ENCODE data around the gene MRPL40.

MRPL40 gene

DNA sequence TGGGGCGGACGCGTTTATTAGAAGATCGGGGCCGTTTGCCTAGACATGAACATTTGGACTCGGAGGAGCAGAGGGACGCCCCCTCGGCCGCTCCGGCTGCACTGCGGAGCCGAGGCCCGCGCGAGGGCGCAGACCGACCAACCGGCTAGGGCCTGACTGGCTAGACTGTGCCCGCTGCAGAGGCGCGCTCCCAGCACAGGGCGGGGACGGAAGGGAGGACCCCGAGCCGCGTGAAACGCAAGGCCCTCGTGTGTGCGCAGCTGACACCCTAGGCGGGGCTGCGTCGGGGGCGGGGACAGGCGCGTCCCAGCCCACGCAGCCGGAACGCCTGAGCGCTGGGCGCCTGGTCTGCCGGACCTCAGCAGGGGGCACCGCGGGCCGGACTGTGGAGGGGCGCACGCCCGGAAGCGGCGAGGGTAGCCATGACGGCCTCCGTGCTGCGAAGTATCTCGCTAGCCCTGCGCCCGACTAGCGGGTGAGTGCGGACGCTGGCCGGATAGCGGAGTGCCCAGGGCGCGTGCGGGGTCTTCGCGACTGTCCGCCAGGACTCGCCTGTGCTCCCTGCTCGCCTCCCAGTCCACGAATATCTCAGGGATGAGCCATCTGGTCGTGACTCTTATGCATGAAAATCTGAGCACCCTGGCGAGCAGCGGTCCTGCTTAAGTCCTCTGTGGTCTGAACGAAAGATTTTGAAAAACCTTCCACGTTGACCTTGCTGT, at the start of gene MRPL40:
MRPL40 (plus strand) TSS at position 413 of the 719 bp plus-strand sequence; CDS start at position 423, 10 bp downstream.
- peak; percentile 90 for DNase-seq

DNA sequence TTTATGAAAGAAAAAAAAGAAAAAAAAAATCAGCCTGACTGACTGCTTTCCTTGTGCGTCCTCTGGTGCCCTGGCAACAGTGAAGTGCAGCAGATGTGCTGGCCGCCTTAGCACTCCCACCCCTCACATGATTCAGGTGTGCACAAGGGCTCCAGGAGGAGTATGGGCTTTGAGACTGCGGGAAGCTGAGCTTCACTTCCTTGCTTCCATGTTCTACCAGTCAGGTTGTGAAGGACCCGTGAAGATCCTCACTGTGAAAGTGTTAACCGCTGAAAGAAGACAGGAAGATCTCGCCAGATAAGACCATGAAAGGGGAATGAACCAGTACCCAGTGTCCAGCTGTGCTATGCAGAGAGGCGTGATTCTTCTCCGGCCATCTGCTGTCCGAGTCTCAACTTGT, 49.1 kb upstream of the MRPL40 start:
- DNase-seq = no peak

DNA sequence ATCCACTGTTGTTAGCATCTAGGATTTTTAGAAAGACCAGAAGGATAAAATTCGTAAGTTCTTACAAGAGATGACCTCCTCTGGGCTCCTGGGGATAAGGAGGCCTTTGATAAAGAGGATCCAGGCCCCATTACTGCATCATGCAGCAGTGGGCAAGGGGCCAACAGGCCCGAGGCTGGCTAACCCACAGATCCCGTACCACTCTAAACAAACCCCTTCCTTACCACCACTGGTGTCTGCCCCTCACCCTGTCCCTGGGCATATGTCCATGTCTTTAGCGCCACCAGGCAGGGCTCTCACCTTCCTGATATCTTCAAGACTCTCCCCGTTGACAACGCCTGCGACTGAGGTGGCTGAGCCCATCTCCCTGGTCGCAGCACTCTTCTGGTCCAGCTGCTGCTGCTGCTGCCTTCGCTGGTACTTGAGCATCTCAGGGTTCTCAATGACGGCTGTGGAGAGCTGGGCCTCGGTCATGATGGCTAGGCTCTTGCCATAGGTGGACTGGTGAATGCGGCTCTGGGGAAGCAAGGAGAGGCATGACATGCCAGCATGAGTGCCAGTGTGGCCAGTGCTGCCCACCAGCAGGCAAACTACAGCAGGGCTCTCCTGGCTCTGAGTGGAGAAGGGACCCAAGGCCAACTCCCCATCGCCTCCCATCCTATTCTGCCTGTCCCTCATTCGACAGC, 47.0 kb upstream of the MRPL40 start:
- no peak for DNase-seq

DNA sequence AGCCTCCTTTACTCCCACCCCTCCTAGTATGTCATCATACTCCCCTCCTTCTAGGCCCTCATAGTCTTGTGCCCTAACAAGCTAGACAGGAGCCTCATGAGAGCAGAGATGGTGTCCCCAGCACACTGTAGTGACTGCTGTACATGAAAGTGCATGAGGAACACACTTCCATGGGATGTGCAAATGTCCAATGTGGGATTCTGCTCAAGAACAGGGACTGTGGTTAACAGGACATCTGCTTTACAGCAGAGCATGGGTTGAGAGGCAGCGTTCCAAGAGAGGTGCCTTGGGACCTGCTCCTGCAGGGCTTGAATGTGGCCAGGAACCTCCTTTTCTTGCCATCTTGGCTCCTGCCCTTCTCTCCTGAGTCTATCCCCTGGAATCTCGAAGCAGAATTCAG, 46.1 kb upstream of the MRPL40 start:
- DNase-seq = no peak

DNA sequence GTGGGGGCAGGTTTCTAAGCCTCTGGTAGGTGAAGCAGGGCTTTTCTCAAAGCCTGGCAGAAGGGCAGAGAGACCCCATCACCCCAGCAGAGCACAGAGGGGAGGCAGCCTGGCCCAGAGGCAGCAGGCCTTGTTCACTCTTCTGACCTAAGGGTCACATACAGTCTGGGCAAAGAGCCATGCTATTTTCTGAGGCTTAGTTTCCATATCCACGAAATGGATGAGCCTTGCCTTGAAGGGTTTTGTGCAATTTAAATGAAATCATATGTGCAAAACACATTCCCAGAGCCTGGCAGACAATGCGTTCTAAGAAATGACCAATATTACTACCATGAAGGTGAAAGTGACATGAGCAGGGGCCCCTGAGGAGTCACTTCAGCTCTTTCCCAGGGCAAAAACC, 45.3 kb upstream of the MRPL40 start:
- no peak for DNase-seq

DNA sequence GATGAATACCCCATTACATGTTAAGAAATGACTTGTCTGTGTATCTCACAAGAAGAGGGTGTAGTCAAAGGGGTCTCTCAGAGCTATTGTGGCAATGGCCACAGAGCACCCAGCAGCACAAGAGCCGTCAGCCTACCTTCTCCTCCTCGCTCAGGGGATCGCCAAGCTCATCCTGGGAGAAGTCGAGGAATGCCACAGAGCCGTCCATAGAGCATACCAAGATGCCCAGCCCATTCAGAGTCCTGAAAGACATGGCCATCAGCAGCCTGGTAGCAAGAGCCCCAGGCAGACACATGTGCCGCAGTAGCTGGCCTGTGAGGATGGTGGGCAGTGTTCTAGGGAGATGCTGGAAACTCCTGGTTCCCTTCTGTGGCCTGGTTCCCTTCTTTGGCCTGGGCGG, 44.8 kb upstream of the MRPL40 start:
- no peak for DNase-seq

DNA sequence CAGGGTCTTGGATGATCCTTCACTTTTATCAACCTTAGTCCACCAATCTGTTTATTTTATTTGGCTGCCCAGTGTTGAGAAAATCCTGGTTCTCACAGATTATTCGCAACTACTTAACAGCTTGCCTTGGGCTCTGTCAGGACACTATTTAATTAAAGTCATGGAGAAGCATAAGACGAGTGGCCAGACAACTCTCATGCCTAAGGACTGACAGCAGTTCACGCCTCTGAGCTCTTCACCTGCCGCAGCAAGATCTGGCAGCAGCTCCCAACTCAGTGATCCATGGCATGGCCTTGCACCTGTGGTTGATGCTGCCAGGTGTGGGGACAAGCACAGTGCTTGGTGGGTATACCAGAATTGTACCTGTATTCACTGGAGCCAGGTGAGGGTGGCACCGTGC, 38.6 kb upstream of the MRPL40 start:
- DNase-seq = no peak

DNA sequence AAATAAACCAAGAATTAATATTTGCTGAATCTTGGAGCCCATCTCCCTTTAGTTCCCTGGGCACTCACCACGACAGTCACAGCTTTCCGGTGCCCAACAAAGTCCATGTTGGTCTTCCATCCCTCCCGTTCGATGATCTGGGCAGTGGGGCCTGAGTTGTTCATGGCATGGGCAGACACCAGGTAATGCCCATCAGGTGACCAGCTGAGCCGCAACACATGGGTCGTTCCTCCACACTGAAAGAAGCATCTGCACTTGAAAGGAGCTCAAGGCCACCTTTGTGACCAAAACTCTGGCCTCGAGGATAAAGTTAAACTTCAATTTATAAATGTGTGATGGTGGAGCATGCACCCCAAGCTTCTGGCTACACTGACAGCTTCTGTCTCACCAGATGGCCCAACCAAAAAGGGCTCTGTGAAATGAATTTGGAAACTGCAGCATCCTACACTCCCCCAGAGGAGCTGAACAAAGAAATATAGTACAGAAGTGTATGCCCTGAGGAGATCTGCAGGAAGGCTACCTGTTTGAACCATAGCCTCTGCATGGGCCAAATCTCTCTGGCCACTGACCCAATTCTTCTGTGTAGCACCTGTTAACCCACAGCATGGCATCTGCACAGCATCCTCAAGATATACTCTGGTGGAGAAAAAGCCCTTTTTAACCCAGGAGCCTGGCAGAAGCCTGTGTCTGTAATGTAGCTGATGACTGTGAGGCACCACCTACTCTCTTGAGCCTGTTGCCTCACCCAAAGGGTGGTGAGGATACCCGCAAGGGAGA, 37.9 kb upstream of the MRPL40 start:
- no peak for DNase-seq

DNA sequence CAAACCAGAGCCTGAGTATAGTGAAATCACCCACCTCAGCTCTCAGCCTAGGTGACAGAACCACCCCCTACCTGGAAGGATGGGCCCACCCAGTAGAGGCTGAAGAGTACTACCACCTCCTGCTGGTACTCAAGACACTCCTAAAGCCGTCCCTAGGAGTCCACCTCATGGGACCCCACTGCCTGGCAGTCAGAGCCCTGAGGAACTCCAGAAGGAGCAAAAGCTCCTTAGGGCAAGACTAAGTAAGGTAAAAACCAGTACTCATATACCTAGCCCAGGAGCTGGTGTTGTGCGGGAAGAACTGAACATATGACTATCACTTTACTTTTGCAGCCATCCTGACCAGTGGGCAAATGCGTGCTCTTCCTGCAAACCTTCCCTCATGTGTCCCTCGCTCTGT, 37.1 kb upstream of the MRPL40 start:
- DNase-seq = no peak

DNA sequence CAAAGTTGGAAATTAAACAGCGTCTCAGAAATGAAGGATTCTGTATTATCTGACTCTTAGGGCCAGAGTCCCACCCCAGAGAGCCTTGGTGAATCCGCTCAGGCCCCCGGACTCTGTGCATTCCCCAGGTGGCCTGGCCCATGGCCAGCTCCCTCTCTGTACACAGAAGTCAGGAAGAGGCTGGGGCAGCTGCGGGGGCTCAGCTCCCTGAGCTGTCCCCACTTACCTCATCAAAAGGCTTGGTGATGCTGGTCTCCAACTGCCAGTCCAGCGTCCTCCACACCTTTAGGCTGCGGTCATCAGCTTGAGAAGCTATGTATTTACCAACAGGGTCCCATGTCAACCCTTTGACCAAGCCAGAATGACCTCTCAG, 35.8 kb upstream of the MRPL40 start:
- no peak for DNase-seq

DNA sequence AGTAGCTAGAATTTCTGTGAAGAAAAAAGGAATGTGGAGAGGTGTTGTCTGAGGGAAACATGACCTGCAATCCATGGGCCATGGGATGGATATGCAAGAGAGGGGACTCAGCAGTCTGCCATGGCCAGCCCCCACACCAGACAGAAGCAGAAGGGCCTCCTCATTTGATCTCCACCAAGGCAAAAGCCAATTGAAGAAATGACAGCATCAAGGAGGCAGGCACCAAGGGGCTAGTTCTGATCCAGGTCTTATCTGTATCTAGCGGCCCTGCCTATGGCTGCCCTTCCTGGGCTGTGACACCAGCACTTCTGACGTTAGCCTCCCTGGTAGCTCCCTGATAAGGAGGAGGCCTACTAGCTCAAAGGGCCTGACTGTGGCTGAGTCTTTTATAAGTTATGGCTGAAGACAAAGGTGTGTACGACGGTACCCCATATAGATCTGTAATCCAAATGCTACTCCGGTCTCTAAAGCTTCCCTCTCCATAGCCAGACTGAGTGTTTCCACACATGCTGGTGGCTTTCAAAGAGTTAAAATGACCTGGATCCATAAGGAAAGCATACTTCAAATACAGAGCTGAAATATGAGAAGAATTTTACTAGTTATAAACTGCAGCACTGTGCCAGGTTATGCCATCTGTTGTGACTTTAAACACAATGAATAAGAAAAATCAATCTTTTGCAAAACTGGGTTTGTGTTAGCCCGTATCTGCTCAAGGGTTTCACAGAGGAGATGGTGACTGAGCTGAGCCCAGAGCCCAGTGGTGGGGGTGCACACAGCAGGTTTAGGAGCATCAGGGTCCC, 35.2 kb upstream of the MRPL40 start:
- DNase-seq = no peak

DNA sequence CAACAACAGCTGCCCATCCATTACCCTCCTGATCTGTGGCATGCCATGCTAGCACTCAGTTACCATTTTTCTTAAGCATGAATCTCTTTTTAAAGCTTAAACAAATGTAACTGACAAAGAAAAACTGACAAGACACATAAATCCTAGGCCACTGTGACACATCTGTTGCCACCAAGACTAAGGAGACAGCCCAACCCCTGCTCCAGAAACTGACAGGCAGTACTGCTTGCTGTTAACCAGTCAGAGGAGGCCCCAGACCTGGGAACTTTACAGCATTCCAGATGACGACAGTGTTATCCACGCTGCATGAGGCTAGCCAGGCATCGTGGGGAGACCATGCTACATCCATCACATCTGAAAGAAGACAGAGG, 34.6 kb upstream of the MRPL40 start:
- DNase-seq = no peak

DNA sequence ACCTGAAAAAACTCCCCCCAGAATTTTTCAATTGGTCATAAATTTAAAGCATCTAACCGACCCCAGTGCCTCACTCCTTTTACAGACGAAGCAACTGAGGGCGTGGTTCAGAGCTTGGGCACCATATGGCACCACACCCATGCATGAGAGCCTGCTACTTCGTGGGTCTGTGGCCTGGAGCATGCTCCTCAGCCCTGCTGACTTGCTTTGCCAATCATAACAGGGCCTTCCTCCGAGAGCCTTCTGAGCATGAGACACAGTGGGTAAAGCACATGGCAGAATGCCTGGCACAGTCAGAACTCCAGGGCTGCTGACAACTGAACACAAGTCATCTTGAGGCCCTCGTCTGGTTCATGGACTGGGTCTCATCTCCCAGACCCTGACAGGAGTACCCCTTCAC, 34.1 kb upstream of the MRPL40 start:
- DNase-seq = no peak

DNA sequence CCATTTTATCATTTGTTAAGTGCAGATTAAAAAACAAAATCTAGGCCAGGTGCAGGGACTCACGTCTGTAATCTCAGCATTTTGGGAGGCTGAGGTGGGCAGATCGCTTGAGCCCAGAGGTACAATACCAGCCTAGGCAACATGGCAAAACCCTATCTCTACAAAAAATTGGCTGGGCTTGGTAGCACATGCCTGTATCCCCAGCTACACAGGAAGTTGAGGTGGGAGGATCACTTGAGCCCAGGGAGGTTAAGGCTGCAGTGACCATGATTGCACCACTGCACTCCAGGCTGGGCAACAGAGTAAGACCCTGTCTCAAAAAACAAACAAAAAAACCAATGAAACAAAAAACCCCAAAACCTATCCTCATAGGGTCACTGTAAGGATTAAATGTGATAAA, 33.7 kb upstream of the MRPL40 start:
- DNase-seq = no peak

DNA sequence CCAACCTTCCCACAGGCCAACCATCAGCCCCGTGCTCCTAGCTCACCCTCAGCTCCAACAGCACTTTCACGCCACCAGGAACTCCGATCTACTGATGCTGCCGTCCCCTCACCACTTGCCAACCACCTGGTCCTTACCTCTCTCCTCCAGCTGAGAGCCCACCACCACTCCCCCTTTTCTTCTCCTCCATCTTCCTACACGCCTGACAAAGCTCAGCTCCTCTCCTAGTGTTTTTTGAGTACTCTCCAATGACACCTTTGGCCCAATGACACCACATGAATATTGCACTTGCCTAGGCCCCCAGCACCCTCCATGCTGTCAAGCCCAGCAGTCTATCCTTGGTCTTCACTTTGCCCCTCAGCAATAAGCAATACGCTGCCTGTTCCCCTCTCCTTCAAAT, 31.5 kb upstream of the MRPL40 start:
- DNase-seq = no peak

DNA sequence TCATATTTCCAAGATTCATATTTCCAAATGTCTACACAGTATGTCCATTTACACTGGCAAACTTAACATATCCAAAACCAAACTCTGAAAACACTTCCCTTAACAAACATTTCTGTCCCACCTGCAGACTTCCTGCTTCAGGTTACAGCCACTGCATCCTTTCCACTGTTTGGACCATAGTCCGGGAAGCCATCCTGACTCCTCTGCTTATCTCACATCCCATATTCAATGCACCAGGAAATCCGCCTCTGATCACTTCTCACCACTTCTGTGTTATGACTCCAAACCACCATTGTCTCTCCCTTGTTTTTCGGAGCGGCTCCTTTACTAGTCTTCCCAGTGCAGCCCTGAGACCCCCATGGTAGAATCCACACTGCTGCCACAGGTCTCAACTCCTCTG, 30.9 kb upstream of the MRPL40 start:
- DNase-seq = no peak

DNA sequence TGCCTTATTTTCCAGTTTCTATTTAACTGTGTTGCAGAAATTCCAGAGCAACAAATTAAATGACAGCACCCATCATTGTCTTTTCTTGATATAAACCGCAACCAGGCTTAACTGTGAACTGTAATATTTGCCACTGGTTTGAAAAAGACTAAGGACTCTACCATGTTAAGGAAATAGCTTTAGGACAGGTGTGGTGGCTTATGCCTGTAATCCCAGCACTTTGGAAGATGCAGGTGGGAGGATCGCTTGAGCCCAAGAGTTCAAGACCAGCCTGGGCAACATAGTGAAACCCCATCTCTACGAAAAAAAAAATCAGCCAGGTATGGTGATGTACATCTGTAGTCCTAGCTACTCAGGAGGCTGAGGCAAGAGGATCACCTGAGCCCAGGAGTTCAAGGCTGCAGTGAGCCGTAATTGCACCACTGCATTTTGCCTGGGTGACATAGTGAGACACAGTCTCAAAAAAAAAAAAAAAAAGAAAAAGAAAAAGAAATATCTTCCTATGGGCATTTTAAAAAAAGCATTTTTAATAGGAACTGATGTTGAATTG, 29.6 kb upstream of the MRPL40 start:
- DNase-seq = no peak

DNA sequence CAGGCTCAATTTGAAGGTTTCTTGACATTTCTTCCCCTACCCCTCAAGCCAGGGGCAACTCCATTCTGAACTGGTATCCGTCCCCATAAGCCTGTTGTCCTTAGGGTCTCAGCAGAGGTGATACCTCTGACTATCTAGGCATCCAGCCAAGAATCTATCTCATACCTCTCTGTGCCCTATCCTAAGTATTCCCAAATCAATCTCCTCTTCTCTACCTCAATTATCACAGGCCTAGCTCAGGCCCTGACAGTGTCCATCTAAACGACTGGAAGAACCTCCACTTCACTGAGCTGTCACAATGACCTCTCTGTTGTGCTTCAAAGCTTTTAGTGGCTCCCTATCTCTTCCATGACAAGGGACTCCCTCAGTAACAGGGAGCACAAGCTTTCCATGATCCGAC, 27.7 kb upstream of the MRPL40 start:
- DNase-seq = no peak

DNA sequence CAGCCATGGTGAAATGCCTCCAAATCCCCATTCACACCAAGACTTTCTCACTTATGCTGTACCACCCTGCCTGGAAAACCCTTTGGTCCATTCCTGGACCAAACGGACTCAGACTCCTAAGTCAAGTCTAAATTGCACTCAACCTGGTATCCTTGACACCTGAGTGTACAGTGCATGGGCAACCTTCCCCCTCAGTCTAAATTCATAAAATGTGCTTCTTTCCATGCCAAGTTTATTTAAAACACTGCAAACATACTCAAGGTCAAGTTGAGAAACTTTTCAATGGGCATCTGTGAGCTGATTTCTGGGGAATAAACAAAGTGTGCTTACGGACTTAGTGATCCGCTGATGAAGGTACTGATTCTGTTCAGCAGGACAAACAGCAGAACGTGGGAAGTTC, 27.2 kb upstream of the MRPL40 start:
- DNase-seq = no peak

DNA sequence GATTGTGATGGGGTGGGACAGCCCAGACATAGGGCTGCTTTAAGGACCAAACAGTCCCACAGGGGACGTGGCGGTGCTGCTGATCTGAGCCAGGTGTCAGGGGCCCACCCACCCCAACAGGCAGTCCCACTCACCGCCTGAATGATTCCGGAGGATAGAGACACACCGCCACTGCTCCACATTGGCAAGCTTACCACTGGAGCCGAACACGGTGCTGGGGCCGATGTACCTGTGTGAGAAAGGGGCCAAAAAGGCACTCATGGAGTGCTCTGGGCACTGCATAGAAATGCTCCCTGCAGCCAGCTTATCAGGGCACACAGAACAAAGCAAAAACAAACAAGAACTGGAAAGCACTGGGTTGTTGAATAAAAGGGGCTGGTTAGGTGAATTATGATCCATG, 26.7 kb upstream of the MRPL40 start:
- no peak for DNase-seq

DNA sequence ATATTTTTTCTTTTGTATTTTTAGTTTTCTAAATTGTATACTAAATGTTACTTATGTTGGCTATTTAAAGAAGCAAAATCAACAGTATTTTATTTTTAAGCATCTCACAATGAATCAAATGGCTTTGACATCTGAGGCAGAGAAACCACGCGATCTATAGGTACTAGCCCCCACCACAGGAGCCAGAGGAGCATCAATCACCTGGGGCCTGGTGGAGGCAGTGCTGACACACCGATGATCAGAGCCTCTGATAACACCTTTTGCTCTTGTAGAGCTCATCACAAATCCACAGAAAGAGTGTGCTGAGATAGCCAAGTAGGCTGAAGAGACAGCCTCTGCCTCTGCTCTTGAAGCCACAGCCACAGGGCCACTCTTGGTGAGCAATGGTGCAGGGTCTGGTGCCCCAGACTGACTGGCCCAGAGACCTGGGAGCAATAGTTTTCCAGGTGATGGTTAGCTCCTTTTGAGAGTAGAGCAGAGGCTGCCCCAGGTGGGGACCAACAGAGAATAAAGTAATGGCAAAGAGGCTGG, 26.0 kb upstream of the MRPL40 start:
- DNase-seq = no peak

DNA sequence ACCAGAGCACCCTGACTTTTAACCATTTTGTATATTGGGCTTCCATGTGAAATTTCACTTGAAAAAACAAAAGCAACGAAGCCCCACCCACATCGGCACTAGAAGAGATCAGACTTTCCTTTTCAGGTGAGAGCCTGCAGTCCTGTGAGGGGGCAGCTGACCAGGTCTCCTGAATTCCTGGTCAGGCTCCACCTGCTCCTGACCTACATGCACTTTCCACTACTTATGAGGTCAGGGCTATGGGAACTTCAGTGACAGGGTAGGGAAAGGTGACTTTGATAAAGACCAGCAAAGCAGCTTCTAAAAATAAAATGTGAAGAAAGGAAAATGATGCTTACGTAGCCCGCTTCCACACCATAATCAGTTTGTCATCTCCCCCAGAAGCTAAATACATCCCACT, 25.5 kb upstream of the MRPL40 start:
- no peak for DNase-seq
